ENCODE results near the gene UBE2R2.
A peak's percentile ranks its signal among the peaks of the same experiment; 100 is the strongest.
"Not testable (repeated sequence)": the region's sequence is repeated elsewhere in the genome, so short reads cannot be mapped to it uniquely, and the experiment has no call there.

UBE2R2 gene

GRCh38 chr9:33817327-33818166 is 587 bp downstream of the UBE2R2 start:
- peak overlapping the region; percentile 55 for H3K4me3 ChIP-seq (ENCODE audit: control insufficient read depth, low read depth, low read length)
- peak; percentile 70 for DNase-seq (ENCODE audit: low read depth)
- peak; percentile 29 for TF ChIP-seq CTCF (conservative IDR thresholded peaks at IDR 0.05; ENCODE audit: control insufficient read depth, insufficient read depth, low read depth, low read length)

- H3K4me3 ChIP-seq (ENCODE audit: control insufficient read depth, low read depth, low read length) = peak overlapping the region; percentile 55
- no peak for TF ChIP-seq CTCF (conservative IDR thresholded peaks at IDR 0.05; ENCODE audit: control insufficient read depth, insufficient read depth, low read depth, low read length)
- DNase-seq (ENCODE audit: low read depth) = no peak
Observed at GRCh38 chr9:33818167-33818846, 1.3 kb downstream of the UBE2R2 start.

GRCh38 chr9:33818847-33819500 is 2.0 kb downstream of the UBE2R2 start:
- TF ChIP-seq CTCF (conservative IDR thresholded peaks at IDR 0.05; ENCODE audit: control insufficient read depth, insufficient read depth, low read depth, low read length) = no peak
- DNase-seq (ENCODE audit: low read depth) = peak; percentile 74
- H3K4me3 ChIP-seq (ENCODE audit: control insufficient read depth, low read depth, low read length) = peak overlapping the region; percentile 55

- H3K4me3 ChIP-seq (ENCODE audit: control insufficient read depth, low read depth, low read length) = no peak overlapping the region
- DNase-seq (ENCODE audit: low read depth) = no peak
- no peak for TF ChIP-seq CTCF (conservative IDR thresholded peaks at IDR 0.05; ENCODE audit: control insufficient read depth, insufficient read depth, low read depth, low read length)
Observed at GRCh38 chr9:33820231-33820745, 3.3 kb downstream of the UBE2R2 start.

- H3K4me3 ChIP-seq (ENCODE audit: control insufficient read depth, low read depth, low read length) = no peak overlapping the region
- no peak for TF ChIP-seq CTCF (conservative IDR thresholded peaks at IDR 0.05; ENCODE audit: control insufficient read depth, insufficient read depth, low read depth, low read length)
- no peak for DNase-seq (ENCODE audit: low read depth)
Observed at GRCh38 chr9:33823801-33824200, 6.8 kb downstream of the UBE2R2 start.

GRCh38 chr9:33827285-33827684 is 10.3 kb downstream of the UBE2R2 start:
- not testable (repeated sequence) for DNase-seq (ENCODE audit: low read depth); H3K4me3 ChIP-seq (ENCODE audit: control insufficient read depth, low read depth, low read length)

GRCh38 chr9:33829641-33830230 is 12.8 kb downstream of the UBE2R2 start:
- H3K4me3 ChIP-seq (ENCODE audit: control insufficient read depth, low read depth, low read length); DNase-seq (ENCODE audit: low read depth): not testable (repeated sequence)
